Fibroblast of peridontal ligament (primary cell): Measurements from ENCODE around the gene IRF9.

Source experiments
- DNase-seq: peaks from one replicate; pipeline ENCODE4 v3.0.0-alpha.2; 2010; ENCODE audit errors: extremely low read depth

Gene IRF9, protein sequence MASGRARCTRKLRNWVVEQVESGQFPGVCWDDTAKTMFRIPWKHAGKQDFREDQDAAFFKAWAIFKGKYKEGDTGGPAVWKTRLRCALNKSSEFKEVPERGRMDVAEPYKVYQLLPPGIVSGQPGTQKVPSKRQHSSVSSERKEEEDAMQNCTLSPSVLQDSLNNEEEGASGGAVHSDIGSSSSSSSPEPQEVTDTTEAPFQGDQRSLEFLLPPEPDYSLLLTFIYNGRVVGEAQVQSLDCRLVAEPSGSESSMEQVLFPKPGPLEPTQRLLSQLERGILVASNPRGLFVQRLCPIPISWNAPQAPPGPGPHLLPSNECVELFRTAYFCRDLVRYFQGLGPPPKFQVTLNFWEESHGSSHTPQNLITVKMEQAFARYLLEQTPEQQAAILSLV

DNA sequence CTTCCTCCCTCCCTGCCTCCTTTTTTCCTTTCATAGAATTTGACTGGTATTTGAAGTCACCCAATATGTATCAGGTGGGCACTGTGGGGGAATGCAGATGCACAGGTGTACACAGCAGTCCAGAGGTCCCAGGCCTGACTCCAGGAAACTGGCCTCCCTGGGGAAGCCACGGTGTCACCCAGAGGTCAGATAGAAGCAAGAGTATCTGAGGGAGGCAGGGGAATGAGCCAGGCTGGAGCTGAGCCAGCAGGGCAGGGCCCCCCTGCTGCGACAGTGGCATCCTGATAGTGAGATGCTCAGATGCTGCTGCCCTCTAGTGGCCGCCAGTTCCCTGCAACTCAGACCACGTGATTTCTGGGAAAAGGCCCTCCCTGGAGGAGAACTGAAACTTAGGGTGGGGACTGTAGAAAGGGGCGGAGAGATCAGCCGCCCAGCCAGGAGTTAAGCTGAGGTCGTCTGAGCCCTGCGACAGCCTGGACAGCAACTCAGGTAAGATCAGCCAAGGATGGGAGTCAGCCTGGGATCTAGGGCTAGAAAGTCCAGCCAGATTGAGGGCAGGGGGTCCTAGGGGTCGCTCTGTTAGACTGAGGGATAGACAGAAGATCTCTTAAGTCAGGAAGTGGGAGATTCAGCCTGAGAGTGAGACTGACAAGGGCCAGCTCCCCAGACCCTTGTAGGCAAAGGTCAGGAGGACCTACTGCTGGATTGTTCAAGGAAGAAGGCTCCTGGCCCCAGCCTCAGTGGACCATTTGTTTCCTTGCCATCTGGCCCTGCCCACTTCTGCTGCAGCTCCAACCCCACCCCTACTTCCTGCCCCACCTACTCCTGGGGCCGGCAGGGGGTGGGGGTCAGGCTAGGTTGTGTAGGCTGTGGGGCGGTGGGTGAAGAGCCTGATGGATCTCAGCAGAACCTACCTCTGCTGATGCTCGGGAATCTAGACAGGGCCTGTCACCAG lies at the start of gene IRF9:
Gene IRF9 (plus strand): TSS at position 416 of the 955 bp plus-strand sequence. CDS start 880 bp downstream, outside the sequence.
- peak; percentile 97 for DNase-seq

DNA sequence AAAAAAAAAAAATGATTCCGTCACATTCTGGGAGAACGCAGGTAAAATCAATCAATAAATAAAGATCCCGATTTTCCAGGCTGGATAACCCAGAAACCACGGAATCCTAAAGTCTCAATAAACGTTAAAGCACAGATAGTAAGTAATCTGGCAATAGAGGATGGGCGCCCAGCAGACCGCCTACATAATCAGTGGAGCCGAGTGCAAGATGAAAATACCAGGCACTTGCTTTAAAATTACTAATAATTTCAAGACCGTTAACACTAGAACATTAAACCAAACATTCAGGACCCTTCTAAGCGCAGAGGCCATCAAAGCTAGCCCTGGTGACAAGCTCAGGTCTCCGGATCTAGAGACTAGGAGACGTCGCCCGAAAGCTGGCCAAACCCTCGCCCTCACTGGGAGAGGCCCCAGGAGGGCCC lies 47.7 kb upstream of the IRF9 start:
- no peak for DNase-seq

DNA sequence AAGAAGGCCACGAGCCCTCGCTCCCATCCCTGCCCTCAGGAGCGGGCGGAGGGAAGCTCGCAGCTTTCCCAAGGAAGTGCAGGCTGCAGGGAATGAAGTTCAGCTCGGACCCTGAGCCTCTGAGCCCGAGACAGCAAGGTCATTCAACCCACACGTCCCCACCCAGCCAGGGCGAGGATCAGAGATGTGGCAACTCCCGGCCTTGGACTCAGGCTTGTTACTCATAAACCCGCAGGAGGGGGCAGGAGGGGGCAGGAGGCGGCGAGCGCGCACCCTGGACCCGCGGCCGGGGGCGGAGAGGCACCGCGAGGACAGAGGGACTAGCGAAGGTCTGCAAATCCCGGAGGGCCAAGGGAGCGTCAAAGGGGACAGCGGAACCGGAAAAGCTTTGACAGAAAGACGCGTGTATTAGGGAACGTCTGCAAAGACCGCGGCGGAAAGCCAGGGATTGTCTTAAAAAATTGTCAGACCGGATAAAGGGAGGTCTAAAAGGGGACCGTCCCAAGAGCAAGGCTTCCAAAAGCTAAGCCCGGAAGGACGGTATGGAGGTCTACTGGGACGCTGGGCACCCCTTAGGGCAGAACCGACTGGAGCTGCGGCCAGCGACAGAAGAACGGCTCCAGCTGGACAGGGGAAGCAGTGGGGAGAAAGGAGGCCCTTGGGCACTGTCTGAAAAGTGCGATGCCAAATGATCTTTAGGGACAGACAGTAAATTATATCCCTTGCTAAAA lies 47.1 kb upstream of the IRF9 start:
- no peak for DNase-seq

DNA sequence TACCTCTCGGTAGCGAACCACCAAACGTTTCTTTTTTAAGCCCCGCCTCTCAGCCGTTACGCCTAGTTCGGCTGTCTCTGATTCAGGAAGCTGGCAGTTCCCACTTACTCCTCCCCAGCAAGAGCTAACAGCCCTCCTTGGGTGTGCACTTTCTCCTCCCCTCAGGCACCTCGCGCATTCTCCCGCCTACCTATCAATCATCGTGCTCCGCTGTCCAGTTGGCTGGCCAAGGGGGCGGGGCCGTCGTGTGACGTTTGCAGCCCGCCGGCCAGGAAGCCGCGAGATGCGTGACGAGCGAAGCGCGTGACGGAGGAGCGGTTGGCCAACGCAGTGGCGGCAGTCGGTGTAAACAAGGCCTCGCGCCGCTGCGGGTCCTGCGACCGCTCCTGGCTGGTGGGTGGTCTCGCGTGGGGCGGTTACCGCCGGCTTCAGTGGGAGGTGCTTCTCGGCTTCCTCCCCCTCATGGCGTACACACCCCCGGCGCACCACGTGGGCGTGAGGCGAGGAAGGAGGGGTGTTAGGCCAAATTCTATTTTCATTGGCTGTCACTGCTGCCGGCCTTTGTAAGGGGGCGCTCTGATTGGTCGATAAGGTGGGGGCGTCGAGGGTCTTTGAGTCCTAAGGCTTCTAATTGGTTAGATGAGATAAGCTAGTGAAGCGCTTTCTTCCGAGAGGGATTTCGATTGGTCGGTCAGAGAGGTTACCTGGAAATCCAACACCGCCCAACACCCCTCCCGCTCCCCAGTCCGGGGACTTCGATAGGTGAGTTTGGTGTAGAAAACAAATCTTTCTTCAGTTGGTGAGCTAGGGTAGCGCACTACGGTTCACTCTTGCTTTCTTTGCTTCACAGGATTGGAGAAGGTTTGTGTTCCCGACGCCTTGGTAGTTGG lies 46.3 kb upstream of the IRF9 start, which contains the start of the genes DCAF11 and NRL:
Gene DCAF11 (plus strand): TSS at position 246 of the 890 bp plus-strand sequence. CDS start 818 bp downstream, outside the sequence.
Gene NRL (minus strand): TSS at position 418 of the 890 bp plus-strand sequence. CDS start 32,101 bp downstream, outside the sequence.
- peak; percentile 100 for DNase-seq

DNA sequence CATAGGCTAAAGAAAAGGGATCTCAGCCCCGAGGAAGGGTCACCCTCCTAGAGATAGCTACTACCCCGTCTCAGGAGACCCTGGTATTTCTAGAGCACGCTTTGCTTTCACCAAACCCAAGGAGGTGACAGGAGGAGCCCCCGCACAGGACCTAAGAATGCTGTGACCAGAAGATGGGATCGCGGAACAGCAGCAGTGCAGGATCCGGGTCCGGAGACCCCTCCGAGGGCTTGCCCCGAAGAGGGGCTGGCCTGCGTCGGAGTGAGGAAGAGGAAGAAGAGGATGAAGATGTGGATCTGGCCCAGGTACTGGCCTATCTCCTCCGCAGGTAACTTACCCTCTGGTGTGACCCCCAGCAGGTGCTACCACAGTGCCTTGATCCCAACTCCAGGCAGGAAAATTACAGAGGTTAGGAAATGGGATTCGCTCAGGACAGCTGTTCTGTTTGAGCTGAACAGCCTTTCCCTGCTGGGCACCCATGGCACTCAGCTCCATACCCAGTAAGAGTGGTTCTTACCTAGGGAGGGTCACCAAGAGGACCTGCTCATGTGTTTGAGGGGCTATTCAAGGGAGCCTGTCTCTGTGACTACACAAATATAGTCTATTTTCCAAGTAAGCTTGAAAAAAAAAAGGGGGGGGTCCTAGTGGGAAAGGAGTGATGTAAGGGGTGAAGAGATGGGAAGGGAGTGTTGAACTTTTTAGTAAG lies 45.5 kb upstream of the IRF9 start:
- DNase-seq, result no peak

DNA sequence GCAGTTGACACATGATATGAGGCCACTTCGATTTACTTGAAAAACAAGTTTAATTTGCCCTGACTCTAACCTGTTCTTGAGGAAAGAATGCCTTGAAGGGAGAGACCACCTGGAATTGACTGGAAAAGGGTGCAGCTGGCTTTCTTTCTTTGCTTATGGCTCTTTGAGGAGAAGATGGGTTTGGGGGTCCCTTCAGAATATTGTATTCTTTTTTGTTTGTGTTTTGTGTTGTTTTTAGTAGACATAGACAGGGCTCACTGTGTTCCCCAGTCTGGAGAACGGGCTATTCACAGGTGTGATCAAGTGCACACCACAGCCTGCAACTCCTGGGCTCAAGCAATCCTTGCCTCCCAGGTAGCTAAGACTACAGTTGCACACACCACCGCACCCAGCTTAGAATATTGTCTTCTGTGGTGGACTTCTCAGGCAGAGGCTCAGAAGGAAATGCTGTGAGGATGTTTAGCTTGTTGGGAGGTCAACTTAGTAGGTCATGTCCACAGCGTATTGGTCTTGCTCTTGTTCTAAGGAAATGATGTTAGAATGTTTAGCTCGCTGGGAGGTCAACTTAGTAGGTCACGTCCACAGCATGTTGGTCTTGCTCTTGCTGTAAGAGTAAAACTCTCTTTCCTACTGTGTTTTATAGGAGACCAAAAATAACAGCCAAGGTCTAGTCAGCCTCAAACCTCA lies 44.8 kb upstream of the IRF9 start:
- DNase-seq, result no peak

DNA sequence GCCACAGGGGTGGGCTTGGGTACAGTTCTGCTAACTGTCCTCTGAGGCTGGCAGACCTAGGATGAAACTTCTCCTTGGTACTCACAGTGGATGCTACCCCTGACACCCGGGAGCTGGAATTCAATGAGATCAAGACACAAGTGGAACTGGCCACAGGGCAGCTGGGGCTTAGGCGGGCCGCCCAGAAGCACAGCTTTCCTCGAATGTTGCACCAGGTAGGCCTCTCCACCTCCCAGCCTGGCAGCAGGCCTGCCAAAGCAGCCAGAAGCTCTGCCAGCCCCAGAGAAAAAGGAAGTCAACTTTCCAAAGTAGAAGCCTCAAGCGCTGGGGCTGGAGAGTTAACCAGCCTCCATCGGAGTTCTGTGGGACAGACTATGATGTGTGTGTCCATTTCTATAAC lies 43.9 kb upstream of the IRF9 start:
- no peak for DNase-seq

DNA sequence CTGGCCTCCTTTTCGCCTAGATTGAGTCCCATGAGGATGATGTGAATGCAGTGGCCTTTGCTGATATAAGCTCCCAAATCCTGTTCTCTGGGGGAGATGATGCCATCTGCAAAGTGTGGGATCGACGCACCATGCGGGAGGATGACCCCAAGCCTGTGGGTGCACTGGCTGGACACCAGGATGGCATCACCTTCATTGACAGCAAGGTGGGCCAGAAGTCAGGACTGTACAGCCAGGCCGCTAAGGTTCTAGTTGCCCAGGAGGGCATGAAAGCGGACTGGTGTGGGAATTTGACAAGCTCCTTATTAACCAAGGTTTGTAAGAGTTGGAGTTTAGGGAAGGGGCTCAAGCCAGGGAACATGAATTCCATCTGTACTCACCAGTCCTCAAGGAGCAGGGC lies 41.4 kb upstream of the IRF9 start:
- DNase-seq, result no peak

DNA sequence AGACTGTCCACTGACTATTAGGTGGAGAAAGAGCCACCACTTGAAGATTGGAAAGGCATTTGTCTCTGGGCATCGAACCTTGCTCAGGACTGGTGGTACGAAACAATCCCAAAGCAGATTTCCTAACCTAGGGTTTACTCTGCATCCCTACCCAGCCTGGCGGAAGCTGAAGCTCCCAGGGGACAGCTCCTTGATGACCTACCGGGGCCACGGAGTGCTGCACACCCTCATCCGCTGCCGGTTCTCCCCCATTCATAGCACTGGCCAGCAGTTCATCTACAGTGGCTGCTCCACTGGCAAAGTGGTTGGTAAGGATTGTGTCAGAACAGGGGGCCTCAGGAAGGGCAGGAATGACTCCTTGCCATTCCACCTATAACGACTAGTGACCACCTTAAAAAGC lies 39.9 kb upstream of the IRF9 start:
- no peak for DNase-seq

DNA sequence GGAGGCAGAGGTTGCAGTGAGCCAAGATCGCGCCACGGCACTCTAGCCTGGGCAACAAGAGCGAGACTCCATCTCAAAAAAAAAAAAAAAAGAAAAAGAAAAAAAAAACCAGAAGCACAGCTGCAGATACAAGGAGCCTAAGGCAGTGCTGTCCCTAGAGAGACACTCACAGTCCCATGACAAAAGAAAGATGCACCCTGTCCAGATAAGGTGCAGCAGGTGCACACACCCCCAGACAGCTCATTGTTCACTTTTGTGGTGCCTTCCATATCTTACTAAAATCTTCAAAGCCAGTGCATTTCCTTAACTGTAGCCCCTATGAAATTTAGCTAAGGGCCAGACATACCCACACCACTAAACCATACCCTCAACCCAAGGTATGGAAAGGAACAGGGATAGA lies 38.6 kb upstream of the IRF9 start:
- no peak for DNase-seq

DNA sequence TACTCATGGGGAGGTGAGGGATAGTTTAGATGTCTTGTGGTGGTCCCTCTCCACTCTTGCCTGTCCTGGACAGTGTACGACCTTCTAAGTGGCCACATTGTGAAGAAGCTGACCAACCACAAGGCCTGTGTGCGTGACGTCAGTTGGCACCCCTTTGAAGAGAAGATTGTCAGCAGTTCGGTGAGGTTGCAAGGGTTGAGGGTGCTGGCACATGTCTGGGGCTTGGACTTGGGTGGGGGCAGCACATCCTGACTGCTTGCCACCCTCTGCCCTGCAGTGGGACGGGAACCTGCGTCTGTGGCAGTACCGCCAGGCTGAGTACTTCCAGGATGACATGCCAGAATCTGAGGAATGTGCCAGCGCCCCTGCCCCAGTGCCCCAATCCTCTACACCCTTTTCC lies 38.2 kb upstream of the IRF9 start:
- no peak for DNase-seq

DNA sequence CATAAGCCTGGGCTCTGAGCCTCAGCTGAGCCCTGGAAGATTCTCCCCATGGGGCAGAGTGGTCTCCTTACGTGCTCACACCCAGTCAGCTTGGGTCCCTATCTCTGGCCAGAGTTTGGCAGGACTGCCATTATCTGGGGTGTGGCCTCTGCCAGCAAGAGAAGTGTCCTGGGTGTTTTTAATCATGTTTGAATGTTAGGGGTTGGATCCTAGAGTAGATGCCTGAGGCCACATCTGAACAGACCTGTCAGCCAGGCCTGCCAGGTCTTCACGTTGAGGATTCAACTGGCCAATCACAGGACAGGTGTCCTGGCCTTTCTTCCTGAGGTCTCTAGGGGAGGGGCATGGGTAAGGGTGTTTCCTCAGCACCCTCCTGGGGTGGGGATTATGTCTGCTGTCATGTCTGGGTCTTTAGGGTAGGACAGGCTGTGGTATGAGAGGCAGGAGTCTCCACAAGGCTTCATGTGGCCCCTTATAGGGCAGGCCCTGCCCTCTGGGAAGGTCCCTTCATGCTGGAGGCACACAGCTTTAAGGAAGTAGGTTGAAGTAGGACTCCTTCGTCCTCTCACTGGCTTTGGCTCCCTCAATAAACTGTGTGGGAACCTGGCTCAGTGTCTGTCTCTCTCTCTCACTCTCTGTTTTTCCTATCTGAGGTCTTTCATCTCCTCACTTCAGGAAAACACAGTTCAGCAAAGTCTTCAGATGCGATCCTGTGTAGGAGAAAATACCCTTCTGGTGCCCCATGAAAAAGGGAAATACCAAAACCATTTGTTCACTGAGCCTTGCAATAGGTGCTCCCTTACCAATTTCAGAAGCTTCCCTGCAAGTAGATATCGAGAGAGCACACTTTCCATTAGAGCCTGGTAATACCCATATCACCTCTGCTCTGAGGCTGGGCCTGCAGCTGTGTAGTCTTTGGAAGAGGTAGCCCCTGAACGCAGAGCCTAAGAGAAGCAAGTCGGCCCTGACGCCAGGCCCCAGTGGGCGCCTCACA lies 37.3 kb upstream of the IRF9 start:
- DNase-seq, result no peak

DNA sequence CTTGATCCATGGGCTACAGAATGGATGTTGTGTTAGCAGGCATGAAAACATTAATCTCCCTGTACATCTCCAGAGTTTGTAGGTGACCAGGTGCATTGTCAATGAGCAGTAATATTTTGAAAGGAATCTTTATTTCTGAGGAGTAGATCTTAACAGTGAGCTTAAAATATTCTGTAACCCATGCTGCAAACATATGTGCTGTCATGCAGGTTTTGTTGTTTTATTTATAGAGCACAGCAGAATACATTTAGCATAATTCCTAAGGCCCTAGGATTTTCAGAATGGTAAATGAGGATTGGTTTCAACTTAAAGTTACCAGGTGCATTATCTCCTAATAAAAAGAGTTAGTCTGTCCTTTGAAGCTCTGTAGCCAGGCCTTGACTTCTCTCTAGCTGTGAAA lies 34.1 kb upstream of the IRF9 start:
- no peak for DNase-seq

DNA sequence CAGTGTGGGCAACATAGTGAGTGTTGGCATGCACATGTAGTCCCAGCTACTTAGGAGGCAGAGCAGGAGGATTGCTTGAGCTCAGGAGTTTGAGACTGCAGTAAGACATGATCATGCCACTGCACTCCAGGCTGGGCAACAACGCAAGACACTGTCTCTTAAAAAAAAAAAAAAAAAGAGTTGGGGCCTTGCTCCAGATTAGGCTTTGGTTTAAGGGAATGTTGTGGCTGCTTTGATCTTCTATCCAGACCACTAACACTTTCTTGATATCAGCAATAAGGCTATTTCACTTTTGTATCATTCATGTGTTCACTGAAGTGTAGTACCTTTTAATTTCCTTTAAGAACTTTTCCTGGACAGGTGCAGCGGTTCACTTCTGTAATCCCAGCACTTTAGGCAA lies 33.4 kb upstream of the IRF9 start:
- DNase-seq, result no peak

DNA sequence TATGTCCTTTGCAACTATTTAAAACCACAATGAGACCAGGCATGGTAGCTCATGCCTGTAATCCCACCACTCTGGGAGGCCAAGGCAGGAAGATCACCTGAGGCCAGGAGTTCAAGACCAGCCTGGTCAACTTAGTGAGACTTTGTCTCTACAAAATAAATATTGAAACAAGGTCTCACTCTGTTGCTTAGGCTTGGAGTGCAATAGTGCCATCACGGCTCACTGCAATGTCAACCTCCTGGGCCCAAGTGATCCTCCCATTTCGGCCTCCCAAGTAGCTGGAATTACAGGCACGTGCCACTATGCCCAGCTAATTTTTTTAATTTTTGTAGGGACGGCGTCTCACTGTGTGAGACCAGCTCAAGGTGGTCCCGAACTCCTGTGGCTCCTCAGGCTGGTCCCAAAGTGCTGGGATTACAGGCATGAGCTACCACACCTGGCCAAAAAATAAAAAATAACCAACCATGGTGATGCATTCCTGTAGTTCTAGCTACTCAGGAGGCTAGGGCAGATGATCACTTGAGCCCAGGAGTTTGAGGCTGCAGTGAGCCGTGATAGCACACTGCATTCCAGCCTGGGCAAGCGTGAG lies 31.6 kb upstream of the IRF9 start:
- DNase-seq, result no peak

DNA sequence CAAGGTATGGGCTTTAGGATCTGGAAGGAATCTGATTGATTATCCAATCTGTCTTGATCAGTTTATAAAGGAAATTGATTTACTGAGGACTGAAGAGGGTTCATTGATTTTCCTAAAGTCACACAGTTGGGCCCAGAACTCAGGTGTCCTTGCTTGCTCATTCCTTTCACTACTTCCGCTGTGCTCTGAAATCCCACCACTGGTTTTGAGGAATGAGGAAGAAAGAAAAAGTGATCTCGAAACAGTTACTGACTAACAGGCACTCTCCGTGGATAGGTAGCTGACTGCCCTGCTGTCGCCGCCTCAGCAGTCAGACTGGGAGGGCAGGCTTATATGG lies 30.7 kb upstream of the IRF9 start, which contains the start of gene FITM1:
Gene FITM1 (plus strand): TSS at position 280 of the 337 bp plus-strand sequence. CDS start 905 bp downstream, outside the sequence.
- no peak for DNase-seq

DNA sequence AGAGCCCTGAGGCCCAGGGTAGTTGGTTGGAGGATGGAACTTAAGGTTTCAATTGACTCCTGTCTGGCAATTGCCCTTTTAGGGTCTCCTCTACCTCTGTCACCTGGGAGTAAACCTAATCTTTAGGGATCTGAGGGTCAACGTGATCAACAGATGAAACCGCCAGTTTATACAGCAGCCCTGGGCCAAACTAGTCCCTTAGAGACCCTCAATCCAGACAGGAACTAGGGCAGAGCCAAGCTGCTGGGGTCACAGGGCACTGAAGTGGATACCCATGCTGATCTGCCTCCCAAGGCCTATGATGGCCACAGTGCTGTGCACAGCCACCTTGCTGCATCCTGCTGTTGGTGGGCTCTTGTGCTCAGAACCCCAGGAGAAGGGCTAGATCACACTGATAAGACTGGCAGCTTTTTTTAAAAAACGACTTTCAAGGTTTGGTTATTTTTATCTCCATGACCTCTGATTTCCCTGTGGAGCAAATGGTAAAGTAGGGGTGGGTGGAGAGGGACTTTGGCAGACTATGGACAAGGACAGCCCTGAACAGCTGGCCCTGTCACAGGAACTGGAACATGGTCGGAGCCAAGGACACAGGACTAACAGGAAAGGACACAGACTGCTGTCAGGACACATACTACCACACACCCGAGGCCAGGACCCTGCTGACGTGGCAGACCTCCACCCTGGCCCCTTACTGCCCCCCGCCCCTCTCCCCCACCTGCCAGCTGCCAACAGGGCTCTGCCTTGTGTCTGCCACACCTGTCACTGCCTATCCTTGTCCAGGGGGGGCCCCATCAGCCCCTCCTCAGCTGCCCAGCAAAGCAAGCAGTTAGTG lies 30.1 kb upstream of the IRF9 start:
- no peak for DNase-seq
